ENCODE data around the gene FNBP1. TPM values are rescaled to one million over a fixed set of nuclear protein-coding genes. Genes with fewer than 3 reads are reported as not detected.

Gene FNBP1
- total and polyA plus RNA-seq, 10 of the 15 experiments (the other 5 are each of a cell fraction or from before 2014, with no cell fraction given) = 64.5 to 353 (median 179) TPM

DNA sequence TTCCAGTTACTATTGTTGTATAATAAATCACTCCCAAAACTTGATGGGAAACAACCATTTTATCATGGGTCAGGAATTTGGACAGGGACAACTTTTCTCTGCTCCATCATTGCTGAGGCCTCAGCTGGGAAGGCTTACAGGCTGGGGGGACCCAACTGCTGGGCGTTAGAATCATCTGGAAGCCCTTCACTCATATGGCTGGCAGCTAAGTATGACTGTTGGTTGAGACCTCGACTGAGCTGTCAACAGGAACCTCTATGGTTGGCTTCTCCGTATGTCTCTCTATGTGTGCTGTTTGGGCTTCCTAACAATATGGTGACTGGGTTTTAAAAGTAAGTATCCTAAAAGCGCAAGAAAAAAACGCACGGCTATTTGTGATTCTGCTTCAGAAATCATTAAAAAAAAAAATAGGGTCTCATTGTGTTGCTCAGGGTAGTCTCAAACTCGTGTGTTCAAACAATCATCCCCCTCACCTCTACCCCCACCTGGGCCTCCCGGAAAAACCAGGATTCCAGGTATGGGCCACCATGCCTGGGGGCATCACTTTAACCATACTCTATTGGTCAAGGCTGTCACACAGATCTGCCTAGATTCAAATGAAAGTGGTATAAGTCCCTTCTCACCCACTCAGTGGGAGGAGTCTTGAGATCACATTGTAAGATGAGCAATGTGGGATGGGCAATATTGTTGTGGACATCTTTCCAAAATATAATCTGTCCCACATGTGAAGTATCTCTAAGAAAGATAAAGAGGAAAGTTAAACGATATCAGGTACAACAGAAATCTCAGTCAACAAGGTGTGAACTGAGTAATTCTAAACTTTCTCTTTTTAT is 15.2 kb downstream of the FNBP1 start (continued):
- TF ChIP-seq ETV6 (conservative IDR thresholded peaks at IDR 0.05 in 1 of 2, IDR thresholded peaks at IDR 0.05 in 1 of 2; ENCODE audit: borderline replicate concordance in 1 of 2, low read depth in 1 of 2) = no peak
- TF ChIP-seq ESRRA (IDR thresholded peaks at IDR 0.05; ENCODE audit: low read length) = no peak
- TF ChIP-seq CBFB (IDR thresholded peaks at IDR 0.05; ENCODE audit: low read depth) = no peak
- TF ChIP-seq, protein P1, sequence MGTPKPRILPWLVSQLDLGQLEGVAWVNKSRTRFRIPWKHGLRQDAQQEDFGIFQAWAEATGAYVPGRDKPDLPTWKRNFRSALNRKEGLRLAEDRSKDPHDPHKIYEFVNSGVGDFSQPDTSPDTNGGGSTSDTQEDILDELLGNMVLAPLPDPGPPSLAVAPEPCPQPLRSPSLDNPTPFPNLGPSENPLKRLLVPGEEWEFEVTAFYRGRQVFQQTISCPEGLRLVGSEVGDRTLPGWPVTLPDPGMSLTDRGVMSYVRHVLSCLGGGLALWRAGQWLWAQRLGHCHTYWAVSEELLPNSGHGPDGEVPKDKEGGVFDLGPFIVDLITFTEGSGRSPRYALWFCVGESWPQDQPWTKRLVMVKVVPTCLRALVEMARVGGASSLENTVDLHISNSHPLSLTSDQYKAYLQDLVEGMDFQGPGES (IDR thresholded peaks at IDR 0.05) = no peak
- peak; percentile 5; the same call in 1 of the 3 replicates for TF ChIP-seq POU2F2 (IDR thresholded peaks at IDR 0.05; ENCODE audit: borderline replicate concordance, low read depth, low read length)
- TF ChIP-seq PAX8 (IDR thresholded peaks at IDR 0.05) = no peak
- TF ChIP-seq NFYA (IDR thresholded peaks at IDR 0.05; ENCODE audit: borderline replicate concordance, low read depth, low read length) = no peak
- 0 out of 2 replicates have a peak, but pooled peaks have one; percentile 16 for TF ChIP-seq TAF1 (IDR thresholded peaks at IDR 0.05; ENCODE audit: borderline replicate concordance, low read depth, low read length)
- TF ChIP-seq, protein P2, sequence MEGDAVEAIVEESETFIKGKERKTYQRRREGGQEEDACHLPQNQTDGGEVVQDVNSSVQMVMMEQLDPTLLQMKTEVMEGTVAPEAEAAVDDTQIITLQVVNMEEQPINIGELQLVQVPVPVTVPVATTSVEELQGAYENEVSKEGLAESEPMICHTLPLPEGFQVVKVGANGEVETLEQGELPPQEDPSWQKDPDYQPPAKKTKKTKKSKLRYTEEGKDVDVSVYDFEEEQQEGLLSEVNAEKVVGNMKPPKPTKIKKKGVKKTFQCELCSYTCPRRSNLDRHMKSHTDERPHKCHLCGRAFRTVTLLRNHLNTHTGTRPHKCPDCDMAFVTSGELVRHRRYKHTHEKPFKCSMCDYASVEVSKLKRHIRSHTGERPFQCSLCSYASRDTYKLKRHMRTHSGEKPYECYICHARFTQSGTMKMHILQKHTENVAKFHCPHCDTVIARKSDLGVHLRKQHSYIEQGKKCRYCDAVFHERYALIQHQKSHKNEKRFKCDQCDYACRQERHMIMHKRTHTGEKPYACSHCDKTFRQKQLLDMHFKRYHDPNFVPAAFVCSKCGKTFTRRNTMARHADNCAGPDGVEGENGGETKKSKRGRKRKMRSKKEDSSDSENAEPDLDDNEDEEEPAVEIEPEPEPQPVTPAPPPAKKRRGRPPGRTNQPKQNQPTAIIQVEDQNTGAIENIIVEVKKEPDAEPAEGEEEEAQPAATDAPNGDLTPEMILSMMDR (IDR thresholded peaks at IDR 0.05 in 2 of 3, conservative IDR thresholded peaks at IDR 0.05 in 1 of 3; ENCODE audit: control insufficient read depth in 2 of 3, extremely low read depth in 1 of 3, insufficient read depth in 1 of 3, low read depth in 3 of 3, low read length in 3 of 3) = no peak
- no peak for TF ChIP-seq TBL1XR1 (IDR thresholded peaks at IDR 0.05; ENCODE audit: low read depth, low read length)
- no peak for TF ChIP-seq SREBF1 (IDR thresholded peaks at IDR 0.05; ENCODE audit: low read length)
